Astrocyte of the cerebellum (primary cell): Measurements from ENCODE around the gene FBLIM1.

Experiments used
- DNase-seq: peaks from one replicate; pipeline ENCODE4 v3.0.0-alpha.2; 2011; ENCODE audit warnings: low read depth
- H3K4me3 ChIP-seq: 2 replicates; pipeline ENCODE4 v1.5.1; 2011; ENCODE audit warnings: mild to moderate bottlenecking, low read depth, low read length, moderate library complexity
- in situ Hi-C: cut with HindIII; loops from 2 replicates; pipeline ENCODE4 v1.10.0; 2017; ENCODE audit warnings: low sequenced_read_pairs
- TF ChIP-seq, protein P1 (sequence below): IDR thresholded peaks from 2 replicates; pipeline ENCODE4 v1.5.1; 2012; ENCODE audit warnings: low read length, low read depth, moderate library complexity, mild to moderate bottlenecking; ENCODE audit errors: missing control alignments

Gene FBLIM1

DNA sequence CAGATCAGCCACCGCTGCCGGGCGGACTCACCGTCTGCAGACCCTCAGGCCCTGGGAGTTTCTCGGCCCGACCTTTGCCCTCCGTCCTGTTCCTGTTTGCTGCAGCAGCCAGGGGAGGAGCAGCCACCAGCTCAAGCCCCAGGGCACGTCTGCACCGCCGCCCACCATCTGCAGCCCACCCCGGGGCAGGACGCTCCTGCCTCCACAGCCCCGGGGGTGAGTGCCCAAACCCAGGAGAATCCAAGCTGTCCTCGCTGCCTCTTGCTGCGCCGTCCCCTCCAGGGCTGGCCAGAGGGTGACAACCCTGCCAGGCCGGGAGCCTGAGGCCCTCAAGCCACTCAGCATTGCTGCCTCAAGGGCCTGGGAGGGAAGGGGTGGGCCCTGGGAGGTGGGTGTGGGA, 23.7 kb upstream of the FBLIM1 start:
- in situ Hi-C loops: no loop called here
- no peak overlapping the region for H3K4me3 ChIP-seq
- no peak for DNase-seq
- TF ChIP-seq, protein P1, sequence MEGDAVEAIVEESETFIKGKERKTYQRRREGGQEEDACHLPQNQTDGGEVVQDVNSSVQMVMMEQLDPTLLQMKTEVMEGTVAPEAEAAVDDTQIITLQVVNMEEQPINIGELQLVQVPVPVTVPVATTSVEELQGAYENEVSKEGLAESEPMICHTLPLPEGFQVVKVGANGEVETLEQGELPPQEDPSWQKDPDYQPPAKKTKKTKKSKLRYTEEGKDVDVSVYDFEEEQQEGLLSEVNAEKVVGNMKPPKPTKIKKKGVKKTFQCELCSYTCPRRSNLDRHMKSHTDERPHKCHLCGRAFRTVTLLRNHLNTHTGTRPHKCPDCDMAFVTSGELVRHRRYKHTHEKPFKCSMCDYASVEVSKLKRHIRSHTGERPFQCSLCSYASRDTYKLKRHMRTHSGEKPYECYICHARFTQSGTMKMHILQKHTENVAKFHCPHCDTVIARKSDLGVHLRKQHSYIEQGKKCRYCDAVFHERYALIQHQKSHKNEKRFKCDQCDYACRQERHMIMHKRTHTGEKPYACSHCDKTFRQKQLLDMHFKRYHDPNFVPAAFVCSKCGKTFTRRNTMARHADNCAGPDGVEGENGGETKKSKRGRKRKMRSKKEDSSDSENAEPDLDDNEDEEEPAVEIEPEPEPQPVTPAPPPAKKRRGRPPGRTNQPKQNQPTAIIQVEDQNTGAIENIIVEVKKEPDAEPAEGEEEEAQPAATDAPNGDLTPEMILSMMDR: no peak

DNA sequence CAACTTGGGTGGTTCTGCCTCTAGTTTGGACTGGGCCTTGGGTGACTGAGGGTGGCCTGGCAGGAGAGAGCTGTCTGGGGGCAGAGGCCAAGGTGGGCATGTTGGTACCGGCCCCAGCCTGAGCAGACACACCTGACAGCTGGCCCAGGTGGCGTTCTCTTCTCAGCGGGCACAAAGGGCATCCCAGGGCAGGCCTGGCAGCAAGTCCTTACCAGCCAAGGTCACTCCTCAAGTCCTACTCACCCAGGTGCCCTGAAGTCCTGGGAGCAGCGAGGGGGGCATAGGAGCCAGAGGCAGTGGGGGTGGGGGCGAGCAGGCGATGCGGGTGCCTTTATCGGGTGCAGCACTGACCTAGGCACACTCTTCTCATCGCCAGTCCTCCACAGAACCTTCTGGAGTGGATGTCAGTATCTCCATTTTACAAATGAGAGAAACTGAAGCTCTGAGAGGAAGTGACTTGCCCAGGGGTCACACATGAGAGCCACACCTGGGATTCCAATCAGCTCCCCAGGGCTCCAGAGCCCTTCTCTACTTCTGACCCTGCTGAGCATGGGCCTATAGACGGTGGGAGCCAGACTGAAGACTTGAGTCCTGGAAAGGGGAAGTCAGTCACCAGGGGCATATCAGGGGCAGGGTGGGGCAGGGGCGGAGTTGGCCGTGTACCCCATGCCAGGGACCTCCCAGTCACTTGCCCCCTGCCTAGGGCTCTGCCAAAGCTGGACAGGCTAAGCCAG, 23.1 kb upstream of the FBLIM1 start:
- no peak overlapping the region for H3K4me3 ChIP-seq
- in situ Hi-C loops: no loop called here
- TF ChIP-seq, protein P1: no peak
- DNase-seq: no peak

DNA sequence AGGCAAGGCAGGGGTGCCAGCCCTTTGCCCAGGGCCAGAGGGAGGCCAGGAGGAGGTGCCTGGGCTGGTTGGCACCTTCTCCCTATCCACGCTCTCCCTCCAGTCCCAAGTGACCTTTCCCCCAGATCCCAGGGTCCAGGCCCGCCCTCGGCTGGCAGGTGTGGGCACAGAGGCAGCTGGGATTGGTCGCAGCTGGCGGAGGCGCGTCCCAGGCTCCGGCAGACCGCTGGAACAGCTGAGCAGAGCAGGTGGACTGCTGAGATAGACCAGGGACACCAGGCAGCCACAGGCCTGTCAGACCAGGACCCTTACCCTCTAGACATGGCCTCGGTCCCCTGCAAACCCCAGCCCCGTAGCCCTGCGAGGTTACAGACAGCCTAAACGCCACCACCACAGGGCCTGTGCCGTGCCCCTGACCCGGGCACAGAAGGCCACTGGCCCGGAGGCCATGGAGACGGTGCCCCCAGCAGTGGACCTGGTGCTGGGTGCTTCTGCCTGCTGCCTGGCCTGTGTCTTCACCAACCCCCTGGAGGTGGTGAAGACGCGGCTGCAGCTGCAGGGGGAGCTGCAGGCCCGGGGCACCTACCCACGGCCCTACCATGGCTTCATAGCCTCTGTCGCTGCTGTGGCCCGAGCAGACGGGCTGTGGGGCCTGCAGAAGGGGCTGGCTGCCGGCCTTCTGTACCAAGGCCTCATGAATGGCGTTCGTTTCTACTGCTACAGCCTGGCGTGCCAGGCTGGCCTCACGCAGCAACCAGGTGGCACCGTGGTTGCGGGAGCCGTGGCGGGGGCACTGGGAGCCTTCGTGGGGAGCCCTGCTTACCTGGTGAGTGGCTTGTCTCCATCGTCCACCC, 22.3 kb upstream of the FBLIM1 start, which contains the start of gene SLC25A34:
Gene SLC25A34 (plus strand): TSS at position 221 of the 854 bp plus-strand sequence. CDS start 228 bp downstream, at position 449.
- H3K4me3 ChIP-seq: no peak within 1 kb of the TSS
- no peak for DNase-seq
- in situ Hi-C loops: no loop called here
- TF ChIP-seq, protein P1: no peak

DNA sequence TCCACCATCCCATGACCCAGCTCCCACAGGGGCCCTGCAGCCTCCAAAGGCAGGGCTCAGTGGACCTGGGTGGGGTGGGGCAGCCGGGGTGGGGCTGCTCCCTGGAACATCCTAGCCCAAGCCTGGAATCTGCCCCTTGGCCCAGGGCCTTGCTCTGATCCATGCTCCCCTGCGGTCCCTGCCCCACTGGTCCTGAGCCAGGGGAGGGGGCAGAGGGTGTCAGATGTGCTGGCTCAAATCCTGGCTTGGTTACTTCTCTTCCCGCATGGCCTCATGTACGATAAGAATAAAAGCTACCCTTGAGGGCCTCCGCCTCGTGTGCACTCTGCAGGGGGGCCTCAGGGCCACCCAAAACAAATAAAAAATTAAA, 21.7 kb upstream of the FBLIM1 start:
- H3K4me3 ChIP-seq: no peak overlapping the region
- in situ Hi-C loops: no loop called here

DNA sequence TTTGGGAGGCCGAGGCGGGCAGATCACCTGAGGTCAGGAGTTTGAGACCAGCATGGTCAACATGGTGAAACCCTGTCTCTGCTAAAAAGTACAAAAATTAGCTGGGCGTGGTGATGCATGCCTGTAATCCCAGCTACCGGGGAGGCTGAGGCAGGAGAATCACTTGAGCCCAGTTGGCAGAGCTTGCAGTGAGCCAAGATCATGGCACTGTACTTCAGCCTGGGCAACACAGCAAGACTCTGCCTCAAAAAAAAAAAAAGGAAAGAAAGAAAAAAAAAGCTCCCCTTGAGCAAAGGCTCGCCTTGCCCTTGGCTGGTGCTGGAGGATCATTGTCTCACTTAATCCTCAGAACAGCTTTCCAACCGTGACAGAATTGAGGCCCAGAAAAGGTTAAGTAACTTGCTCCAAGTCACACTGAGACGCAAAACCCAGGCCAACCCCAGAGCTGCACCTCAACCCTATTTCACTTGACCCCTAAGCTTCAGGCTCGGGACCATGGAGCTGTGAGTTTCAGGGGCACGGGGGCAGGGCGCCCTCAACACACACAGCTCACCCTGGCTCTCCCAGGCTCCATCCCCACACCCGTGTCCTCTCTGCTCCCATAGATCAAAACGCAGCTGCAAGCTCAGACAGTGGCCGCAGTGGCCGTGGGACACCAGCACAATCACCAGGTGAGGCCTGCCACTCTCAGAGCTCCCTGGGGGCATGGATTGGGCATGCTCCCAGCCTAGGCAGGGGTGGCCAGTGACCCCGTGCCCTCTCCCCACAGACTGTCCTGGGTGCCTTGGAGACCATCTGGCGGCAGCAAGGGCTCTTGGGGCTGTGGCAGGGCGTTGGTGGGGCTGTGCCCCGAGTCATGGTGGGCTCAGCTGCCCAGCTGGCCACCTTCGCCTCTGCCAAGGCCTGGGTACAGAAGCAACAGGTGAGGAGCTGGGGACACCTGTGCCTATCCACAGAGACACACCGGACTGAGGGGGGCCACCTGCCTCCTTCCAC, 21.0 kb upstream of the FBLIM1 start:
- TF ChIP-seq, protein P1: no peak
- DNase-seq: no peak
- H3K4me3 ChIP-seq: no peak overlapping the region
- in situ Hi-C loops: no loop called here

More for the DNA sequence above, 21.7 kb upstream of the FBLIM1 start:
- no peak for DNase-seq
- TF ChIP-seq, protein P1: no peak

GRCh38 chr1:15738416-15739113, 20.0 kb upstream of the FBLIM1 start:
- no peak overlapping the region for H3K4me3 ChIP-seq
- DNase-seq: no peak
- TF ChIP-seq, protein P1: no peak
- in situ Hi-C loops: no loop called here
